ENCODE data around the gene BAHD1. TPM values are rescaled to one million over a fixed set of nuclear protein-coding genes. Genes with fewer than 3 reads are reported as not detected.

The BAHD1 gene
- total RNA-seq, 4 donors from 2014 or later = 12.3 to 25.5 (median 16.2) TPM

DNA sequence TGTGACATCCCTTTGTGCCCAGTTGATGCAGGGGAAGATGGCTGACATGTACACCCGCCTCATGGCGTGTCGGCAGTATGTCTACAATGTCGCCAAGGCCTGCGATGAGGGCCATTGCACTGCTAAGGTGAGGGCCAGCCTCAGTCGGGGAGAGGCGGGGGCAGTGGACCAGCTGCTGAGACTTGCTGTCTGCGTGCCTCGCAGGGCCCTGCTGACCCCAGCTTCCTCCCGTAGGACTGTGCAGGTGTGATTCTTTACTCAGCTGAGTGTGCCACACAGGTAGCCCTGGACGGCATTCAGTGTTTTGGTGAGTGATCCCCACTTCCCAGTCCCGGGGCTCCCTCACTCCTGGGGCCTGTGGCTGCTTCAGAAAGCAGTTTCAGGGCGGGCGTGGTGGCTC is 24.7 kb upstream of the BAHD1 start:
- H3K36me3 ChIP-seq = peaks cover under 1 to 82% (median 3%) of the 10 kb centered on the region in 3 donors

DNA sequence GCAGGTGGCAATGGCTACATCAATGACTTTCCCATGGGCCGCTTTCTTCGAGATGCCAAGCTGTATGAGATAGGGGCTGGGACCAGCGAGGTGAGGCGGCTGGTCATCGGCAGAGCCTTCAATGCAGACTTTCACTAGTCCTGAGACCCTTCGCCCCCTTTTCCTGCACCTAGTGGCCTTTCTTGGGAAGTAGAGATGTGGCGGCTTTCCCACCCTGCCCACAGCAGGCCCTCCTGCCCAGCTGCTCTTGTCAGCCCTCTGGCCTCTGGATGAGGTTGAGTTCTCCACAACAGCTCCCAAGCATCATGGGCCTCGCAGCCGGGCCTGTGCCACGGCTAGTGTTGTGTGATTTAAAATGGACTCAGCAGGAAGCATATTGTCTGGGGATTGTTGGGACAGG is 22.6 kb upstream of the BAHD1 start:
- no peak for DNase-seq (ENCODE audit: low spot score in 2 of 2)
- TF ChIP-seq EP300 (IDR thresholded peaks at IDR 0.05) = no peak
- TF ChIP-seq POLR2A (IDR thresholded peaks at IDR 0.05) = no peak
- TF ChIP-seq, protein P1, sequence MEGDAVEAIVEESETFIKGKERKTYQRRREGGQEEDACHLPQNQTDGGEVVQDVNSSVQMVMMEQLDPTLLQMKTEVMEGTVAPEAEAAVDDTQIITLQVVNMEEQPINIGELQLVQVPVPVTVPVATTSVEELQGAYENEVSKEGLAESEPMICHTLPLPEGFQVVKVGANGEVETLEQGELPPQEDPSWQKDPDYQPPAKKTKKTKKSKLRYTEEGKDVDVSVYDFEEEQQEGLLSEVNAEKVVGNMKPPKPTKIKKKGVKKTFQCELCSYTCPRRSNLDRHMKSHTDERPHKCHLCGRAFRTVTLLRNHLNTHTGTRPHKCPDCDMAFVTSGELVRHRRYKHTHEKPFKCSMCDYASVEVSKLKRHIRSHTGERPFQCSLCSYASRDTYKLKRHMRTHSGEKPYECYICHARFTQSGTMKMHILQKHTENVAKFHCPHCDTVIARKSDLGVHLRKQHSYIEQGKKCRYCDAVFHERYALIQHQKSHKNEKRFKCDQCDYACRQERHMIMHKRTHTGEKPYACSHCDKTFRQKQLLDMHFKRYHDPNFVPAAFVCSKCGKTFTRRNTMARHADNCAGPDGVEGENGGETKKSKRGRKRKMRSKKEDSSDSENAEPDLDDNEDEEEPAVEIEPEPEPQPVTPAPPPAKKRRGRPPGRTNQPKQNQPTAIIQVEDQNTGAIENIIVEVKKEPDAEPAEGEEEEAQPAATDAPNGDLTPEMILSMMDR (IDR thresholded peaks at IDR 0.05) = no peak
- Histone ChIP-seq H3K4me3 (no peak overlapping the region), H3K4me1 (peaks cover 0 to 21% (median 2%) of the 10 kb centered on the region in 4 donors), H3K9me3 (no peaks in the 10 kb centered on the region), H3K27me3 (no peaks in the 10 kb centered on the region), H3K36me3 (peaks cover 0 to 61% (median 0%) of the 10 kb centered on the region in 3 donors), H3K27ac (no peak overlapping the region)
- WGBS, 2 donors = 86 to 96% methylated on average over 10 of the region's 10 CpGs

More for the DNA sequence above, 24.7 kb upstream of the BAHD1 start:
- no peaks in the 10 kb centered on the region for H3K9me3 ChIP-seq
- no peak for TF ChIP-seq EP300 (IDR thresholded peaks at IDR 0.05)
- TF ChIP-seq, protein P1 (IDR thresholded peaks at IDR 0.05) = no peak
- TF ChIP-seq POLR2A (IDR thresholded peaks at IDR 0.05) = no peak
- H3K4me3 ChIP-seq = no peak overlapping the region
- no peaks in the 10 kb centered on the region for H3K27me3 ChIP-seq
- WGBS, 2 donors = 90 to 91% methylated on average over 14 of the region's 14 CpGs
- H3K27ac ChIP-seq = no peak overlapping the region
- peaks cover 0 to 10% (median 0%) of the 10 kb centered on the region in 4 donors for H3K4me1 ChIP-seq
- no peak for DNase-seq (ENCODE audit: low spot score in 2 of 2)

DNA sequence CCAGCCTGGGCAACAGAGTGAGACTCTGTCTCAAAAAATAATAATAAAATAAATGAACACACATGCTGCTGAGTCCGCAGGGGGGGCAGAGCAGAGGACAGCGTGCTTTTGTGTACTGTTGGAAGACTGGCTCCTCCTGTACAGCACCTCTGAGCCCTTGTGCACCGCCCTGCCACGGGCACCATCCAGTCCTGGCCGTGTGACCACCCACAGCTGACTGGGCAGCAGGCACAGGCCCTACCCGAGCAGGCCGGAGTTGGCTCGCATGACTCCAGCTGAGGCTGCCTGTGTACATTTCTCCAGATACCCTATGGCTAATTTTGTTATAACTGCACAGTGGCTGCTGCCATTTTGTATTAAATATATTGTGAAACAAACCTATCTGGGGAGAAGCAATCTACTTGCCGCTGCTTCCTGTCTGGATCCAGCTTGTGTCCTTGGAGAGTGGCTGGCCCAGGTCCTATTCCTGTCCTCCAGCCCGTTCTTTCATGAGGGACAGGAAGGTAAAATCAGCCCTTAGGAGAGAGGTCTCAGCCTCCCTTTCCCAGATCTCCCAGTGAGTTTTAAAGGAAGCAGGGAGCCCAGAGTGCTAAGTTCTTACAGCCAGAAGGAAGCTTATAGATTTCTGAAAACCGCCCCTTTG is 20.6 kb upstream of the BAHD1 start:
- Histone ChIP-seq H3K27me3 (no peaks in the 10 kb centered on the region), H3K9me3 (no peaks in the 10 kb centered on the region), H3K36me3 (peaks cover 0 to 53% (median 0%) of the 10 kb centered on the region in 3 donors), H3K4me1 (peaks cover 0 to 21% (median 2%) of the 10 kb centered on the region in 4 donors), H3K27ac (no peak overlapping the region), H3K4me3 (no peak overlapping the region)
- DNase-seq (ENCODE audit: low spot score in 2 of 2) = no peak
- WGBS, 2 donors = 76 to 77% methylated on average over 11 of the region's 11 CpGs
- TF ChIP-seq EP300 (IDR thresholded peaks at IDR 0.05) (no peak), POLR2A (IDR thresholded peaks at IDR 0.05) (no peak)
- TF ChIP-seq, protein P1 (IDR thresholded peaks at IDR 0.05) = no peak

DNA sequence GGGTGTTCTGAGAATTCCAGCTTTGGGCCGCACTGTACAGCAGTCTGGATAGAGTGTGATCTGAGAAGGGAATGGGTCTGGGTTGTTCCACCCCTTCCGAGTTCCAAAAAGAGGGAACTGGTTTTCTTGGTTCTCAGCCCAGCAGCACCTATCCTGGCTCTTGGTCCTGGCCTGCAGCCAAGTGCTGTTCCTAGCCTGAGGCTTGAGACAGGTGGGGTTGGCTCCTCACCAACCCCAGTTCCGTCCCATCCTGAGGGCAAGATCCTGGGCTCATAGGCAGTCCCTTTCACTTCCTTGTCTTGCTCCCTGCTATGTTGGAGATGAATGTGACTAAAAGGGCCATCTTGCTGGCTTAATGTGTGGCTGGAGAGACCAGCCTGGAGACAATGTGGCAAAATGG is 20.0 kb upstream of the BAHD1 start:
- Histone ChIP-seq H3K27me3 (no peaks in the 10 kb centered on the region), H3K9me3 (no peaks in the 10 kb centered on the region), H3K4me1 (peaks cover 0 to 21% (median 2%) of the 10 kb centered on the region in 4 donors), H3K4me3 (no peak overlapping the region), H3K36me3 (peaks cover 0 to 47% (median 0%) of the 10 kb centered on the region in 3 donors), H3K27ac (no peak overlapping the region)
- no peak for DNase-seq (ENCODE audit: low spot score in 2 of 2)
- WGBS, 2 donors = 70 to 71% methylated on average over 3 of the region's 3 CpGs
- TF ChIP-seq POLR2A (IDR thresholded peaks at IDR 0.05) (no peak), EP300 (IDR thresholded peaks at IDR 0.05) (no peak)
- TF ChIP-seq, protein P1 (IDR thresholded peaks at IDR 0.05) = no peak
